Sigmoid colon (tissue), 7 donors: ENCODE measurements around the gene TRIB2. TPM values are rescaled to one million over a fixed set of nuclear protein-coding genes. Genes with fewer than 3 reads are reported as not detected.

Experiments
- DNase-seq: peaks from one replicate; pipeline ENCODE4 v3.0.0-alpha.2; 2019
- H3K27ac ChIP-seq, 4 donors: fragments of 200-600 bp; sonication (generic); one replicate each; pipeline ENCODE4 v1.5.1; 2016 to 2019; ENCODE audit warnings: mild to moderate bottlenecking in 1 of 4
- H3K27me3 ChIP-seq, 3 donors: fragments of 200-600 bp; sonication (generic); one replicate each; pipeline ENCODE4 v1.5.1; 2019; ENCODE audit warnings: mild to moderate bottlenecking in 1 of 3
- H3K36me3 ChIP-seq, 4 donors: fragments of 200-600 bp; sonication (generic); one replicate each; pipeline ENCODE4 v1.5.1; 2016 to 2019
- H3K4me1 ChIP-seq, 4 donors: fragments of 200-600 bp; sonication (generic); one replicate each; pipeline ENCODE4 v1.5.1; 2017 to 2019
- H3K4me3 ChIP-seq, 4 donors: fragments of 200-600 bp; sonication (generic); one replicate each; pipeline ENCODE4 v1.5.1; 2017 to 2019; ENCODE audit warnings: mild to moderate bottlenecking in 2 of 4, moderate library complexity in 1 of 4
- H3K9me3 ChIP-seq, 4 donors: fragments of 200-600 bp in 3 of 4; sonication (generic) in 3 of 4; one replicate each; pipeline versions ENCODE4 v1.5.1 to v1.6.1; 2013 to 2019
- EP300 ChIP-seq, 4 donors: sonication (generic); formaldehyde crosslinking; IDR thresholded peaks; one replicate each; pipeline ENCODE4 v1.6.1; 2017; ENCODE audit warnings: antibody characterized with exemption in 4 of 4
- POLR2A ChIP-seq, 2 donors: fragments of 450-650 bp; IDR thresholded peaks; one replicate each; pipeline ENCODE4 v1.6.1; 2016; ENCODE audit warnings: antibody characterized with exemption in 2 of 2, mild to moderate bottlenecking in 2 of 2, moderate library complexity in 2 of 2
- POLR2AphosphoS5 ChIP-seq, 4 donors: sonication (generic); formaldehyde crosslinking; IDR thresholded peaks; one replicate each; pipeline ENCODE4 v1.6.1; 2017; ENCODE audit warnings: antibody characterized with exemption in 4 of 4
- WGBS, 2 donors: extraction: QIAGEN DNeasy Blood & Tissue Kit; methylation state at CpG; one replicate each; pipeline ENCODE4 v1.1.7; 2013; 5-methylcytosine and 5-hydroxymethylcytosine counted together
- intact Hi-C: fragments of 100-400 bp; cut with DNase I; formaldehyde crosslinking; loops from one replicate; pipeline ENCODE4 v1.15.1; 2023
- polyA plus RNA-seq, 3 donors: library from polyadenylated mRNA; stranded (reverse); fragments of 200-250 nt; gene quantifications; one replicate each; pipeline ENCODE4 v1.2.3, GENCODE V29; 2013
- total RNA-seq, 4 donors: library from RNA; depleted of rRNA; stranded (reverse); fragments of >200 nt; gene quantifications; one replicate each; pipeline ENCODE4 v1.1.0, GENCODE V29; 2016
- TF ChIP-seq, protein P1 (sequence below), 4 experiments: fragments of 450-650 bp in 3 of 4; fragments of 200-600 bp in 1 of 4; IDR thresholded peaks; one replicate each; pipeline ENCODE4 v1.5.1; 2016 to 2019; ENCODE audit warnings: antibody characterized with exemption in 4 of 4, mild to moderate bottlenecking in 3 of 4, moderate library complexity in 2 of 4
- donor health status: healthy with polysubstance abuse.
- donor health status: Bipolar disorder and iron deficiency.
- donor health status: healthy.

The TRIB2 gene
- total and polyA plus RNA-seq, 7 donors, result 1.4 to 56.2 (median 34.2) TPM

- H3K9me3 ChIP-seq, result no peaks in the 10 kb centered on the region
- H3K27ac ChIP-seq, result peak overlapping the region in 1 of 4 donors; percentile 36
- H3K27me3 ChIP-seq, result no peaks in the 10 kb centered on the region
- H3K4me3 ChIP-seq, result no peak overlapping the region
- TF ChIP-seq POLR2AphosphoS5 (IDR thresholded peaks at IDR 0.05), result no peak
- TF ChIP-seq, protein P1, sequence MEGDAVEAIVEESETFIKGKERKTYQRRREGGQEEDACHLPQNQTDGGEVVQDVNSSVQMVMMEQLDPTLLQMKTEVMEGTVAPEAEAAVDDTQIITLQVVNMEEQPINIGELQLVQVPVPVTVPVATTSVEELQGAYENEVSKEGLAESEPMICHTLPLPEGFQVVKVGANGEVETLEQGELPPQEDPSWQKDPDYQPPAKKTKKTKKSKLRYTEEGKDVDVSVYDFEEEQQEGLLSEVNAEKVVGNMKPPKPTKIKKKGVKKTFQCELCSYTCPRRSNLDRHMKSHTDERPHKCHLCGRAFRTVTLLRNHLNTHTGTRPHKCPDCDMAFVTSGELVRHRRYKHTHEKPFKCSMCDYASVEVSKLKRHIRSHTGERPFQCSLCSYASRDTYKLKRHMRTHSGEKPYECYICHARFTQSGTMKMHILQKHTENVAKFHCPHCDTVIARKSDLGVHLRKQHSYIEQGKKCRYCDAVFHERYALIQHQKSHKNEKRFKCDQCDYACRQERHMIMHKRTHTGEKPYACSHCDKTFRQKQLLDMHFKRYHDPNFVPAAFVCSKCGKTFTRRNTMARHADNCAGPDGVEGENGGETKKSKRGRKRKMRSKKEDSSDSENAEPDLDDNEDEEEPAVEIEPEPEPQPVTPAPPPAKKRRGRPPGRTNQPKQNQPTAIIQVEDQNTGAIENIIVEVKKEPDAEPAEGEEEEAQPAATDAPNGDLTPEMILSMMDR (IDR thresholded peaks at IDR 0.05), result no peak
- TF ChIP-seq EP300 (IDR thresholded peaks at IDR 0.05), result no peak
- no peak for TF ChIP-seq POLR2A (IDR thresholded peaks at IDR 0.05)
- H3K4me1 ChIP-seq, result peaks cover 0 to 71% (median 53%) of the 10 kb centered on the region in 4 donors
- WGBS, 2 donors, result 50 to 64% methylated on average over 5 of the region's 5 CpGs
- intact Hi-C loops, result no loop called here
- peaks cover 0 to 75% (median 11%) of the 10 kb centered on the region in 4 donors for H3K36me3 ChIP-seq
- no peak for DNase-seq
These were observed 10.9 kb downstream of the TRIB2 start for GRCh38 chr2:12727641-12728040.

DNA sequence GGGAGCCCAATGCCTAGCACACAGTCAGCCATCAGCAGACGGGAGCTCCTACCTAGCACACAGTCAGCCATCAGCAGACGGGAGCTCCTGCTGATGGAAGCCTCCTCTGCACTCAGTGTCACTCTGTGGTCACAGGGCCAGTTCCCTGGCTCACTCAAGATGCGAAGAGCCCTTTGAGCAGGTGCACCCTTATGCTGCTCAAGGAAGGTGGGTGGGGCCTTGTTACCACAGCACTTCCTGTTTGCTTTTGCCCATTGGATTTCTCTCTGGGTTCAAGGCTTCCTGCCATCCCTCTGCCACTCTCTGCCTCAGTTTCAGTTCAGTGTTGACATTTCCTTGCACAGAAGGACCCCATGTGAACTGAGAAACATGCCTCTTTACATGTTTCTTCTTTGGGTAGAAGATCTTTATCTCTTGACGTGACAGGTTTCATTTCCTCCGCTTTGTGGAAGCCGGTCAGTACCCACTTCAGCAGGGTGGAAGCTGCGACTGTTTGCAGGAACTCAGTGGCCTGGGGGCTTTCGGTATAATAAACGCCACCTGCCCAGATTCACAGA, 11.6 kb downstream of the TRIB2 start:
- no peaks in the 10 kb centered on the region for H3K9me3 ChIP-seq
- H3K27ac ChIP-seq, result peak overlapping the region in 1 of 4 donors; percentile 36
- H3K36me3 ChIP-seq, result peaks cover 0 to 74% (median 11%) of the 10 kb centered on the region in 4 donors
- no peaks in the 10 kb centered on the region for H3K27me3 ChIP-seq
- peaks cover 0 to 71% (median 54%) of the 10 kb centered on the region in 4 donors for H3K4me1 ChIP-seq
- intact Hi-C loops, result no loop called here
- no peak overlapping the region for H3K4me3 ChIP-seq
- 45 to 78% methylated on average over 9 of the region's 9 CpGs for WGBS, 2 donors
- DNase-seq, result no peak
- TF ChIP-seq POLR2AphosphoS5 (IDR thresholded peaks at IDR 0.05), result no peak

GRCh38 chr2:12730265-12730664, 13.5 kb downstream of the TRIB2 start:
- no peak for DNase-seq
- intact Hi-C loops, result no loop called here
- peaks cover 0 to 59% (median 9%) of the 10 kb centered on the region in 4 donors for H3K36me3 ChIP-seq
- no peaks in the 10 kb centered on the region for H3K27me3 ChIP-seq
- no peak overlapping the region for H3K4me3 ChIP-seq
- H3K9me3 ChIP-seq, result no peaks in the 10 kb centered on the region
- 65 to 84% methylated on average over 5 of the region's 5 CpGs for WGBS, 2 donors
- H3K27ac ChIP-seq, result no peak overlapping the region
- no peak for TF ChIP-seq POLR2A (IDR thresholded peaks at IDR 0.05)
- no peak for TF ChIP-seq POLR2AphosphoS5 (IDR thresholded peaks at IDR 0.05)
- no peak for TF ChIP-seq EP300 (IDR thresholded peaks at IDR 0.05)
- TF ChIP-seq, protein P1 (IDR thresholded peaks at IDR 0.05), result no peak
- H3K4me1 ChIP-seq, result peaks cover 0 to 76% (median 62%) of the 10 kb centered on the region in 4 donors

GRCh38 chr2:12731701-12732280, 15.1 kb downstream of the TRIB2 start:
- Histone ChIP-seq H3K27ac (peak overlapping the region in 3 of 4 donors; percentile 37 to 59 (median 59)), H3K4me1 (peaks cover 0 to 69% (median 56%) of the 10 kb centered on the region in 4 donors), H3K36me3 (peaks cover 0 to 62% (median 3%) of the 10 kb centered on the region in 4 donors), H3K27me3 (no peaks in the 10 kb centered on the region), H3K4me3 (no peak overlapping the region), H3K9me3 (no peaks in the 10 kb centered on the region)
- TF ChIP-seq POLR2AphosphoS5 (IDR thresholded peaks at IDR 0.05) (no peak), EP300 (IDR thresholded peaks at IDR 0.05) (no peak), POLR2A (IDR thresholded peaks at IDR 0.05) (no peak)
- TF ChIP-seq, protein P1 (IDR thresholded peaks at IDR 0.05), result no peak
- WGBS, 2 donors, result 89 to 94% methylated on average over 16 of the region's 16 CpGs
- DNase-seq, result no peak
- intact Hi-C loops, result no loop called here

- 84 to 86% methylated on average over 10 of the region's 10 CpGs for WGBS, 2 donors
- no peaks in the 10 kb centered on the region for H3K9me3 ChIP-seq
- peak overlapping the region in 3 of 4 donors; percentile 37 to 59 (median 59) for H3K27ac ChIP-seq
- no peak for DNase-seq
- TF ChIP-seq EP300 (IDR thresholded peaks at IDR 0.05), result no peak
- TF ChIP-seq POLR2A (IDR thresholded peaks at IDR 0.05), result no peak
- TF ChIP-seq POLR2AphosphoS5 (IDR thresholded peaks at IDR 0.05), result no peak
- TF ChIP-seq, protein P1 (IDR thresholded peaks at IDR 0.05), result no peak
- no peaks in the 10 kb centered on the region for H3K27me3 ChIP-seq
- H3K4me1 ChIP-seq, result peaks cover 0 to 61% (median 52%) of the 10 kb centered on the region in 4 donors
- intact Hi-C loops, result no loop called here
- H3K4me3 ChIP-seq, result no peak overlapping the region
- H3K36me3 ChIP-seq, result peaks cover 0 to 65% (median 3%) of the 10 kb centered on the region in 4 donors
These were observed 15.9 kb downstream of the TRIB2 start for GRCh38 chr2:12732651-12733050.
